Activated CD8-positive, alpha-beta memory T cell treated with anti-CD3 and anti-CD28 coated beads, Interleukin-2, amount 50 U/mL, for 48 hours (primary cell): ENCODE measurements around the gene RTL5.

Experiments
- DNase-seq: peaks from one replicate; pipeline ENCODE4 v3.0.0-alpha.2; 2020

Gene RTL5

GRCh38 chrX:72128881-72129280 is 2.8 kb downstream of the RTL5 start:
- DNase-seq = no peak

DNA sequence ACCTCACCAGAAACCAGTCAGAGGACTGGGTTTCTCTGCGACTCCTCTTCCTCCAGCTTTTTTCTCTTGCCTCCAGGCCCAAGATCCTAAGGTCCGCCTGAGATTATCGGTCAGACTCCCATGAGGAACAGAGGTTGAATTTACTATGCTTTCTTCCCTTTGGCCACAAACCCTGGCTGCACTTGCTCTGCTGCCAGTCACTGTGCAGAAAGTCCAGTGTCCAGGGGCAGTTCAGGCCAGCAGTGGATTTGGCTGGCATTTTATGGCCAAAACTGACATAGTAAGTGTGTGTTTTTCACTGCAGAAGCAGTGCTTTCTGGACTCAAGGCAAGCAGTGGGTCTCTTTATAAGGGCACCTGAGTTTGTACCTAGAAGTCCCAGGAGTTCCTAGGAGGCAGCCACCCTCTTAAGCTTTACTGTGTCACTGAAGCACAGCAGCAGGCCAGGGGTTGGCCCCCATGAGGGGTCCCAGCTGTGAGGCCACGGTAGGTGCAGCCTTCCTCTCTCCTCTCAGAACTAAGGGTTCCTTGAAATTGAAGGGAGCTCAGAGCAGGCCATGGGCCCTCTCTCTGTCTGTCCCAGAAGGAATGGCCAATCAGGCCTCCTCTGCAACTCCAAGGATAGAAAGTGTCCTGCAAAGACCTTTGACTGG is 3.4 kb downstream of the RTL5 start:
- no peak for DNase-seq

DNA sequence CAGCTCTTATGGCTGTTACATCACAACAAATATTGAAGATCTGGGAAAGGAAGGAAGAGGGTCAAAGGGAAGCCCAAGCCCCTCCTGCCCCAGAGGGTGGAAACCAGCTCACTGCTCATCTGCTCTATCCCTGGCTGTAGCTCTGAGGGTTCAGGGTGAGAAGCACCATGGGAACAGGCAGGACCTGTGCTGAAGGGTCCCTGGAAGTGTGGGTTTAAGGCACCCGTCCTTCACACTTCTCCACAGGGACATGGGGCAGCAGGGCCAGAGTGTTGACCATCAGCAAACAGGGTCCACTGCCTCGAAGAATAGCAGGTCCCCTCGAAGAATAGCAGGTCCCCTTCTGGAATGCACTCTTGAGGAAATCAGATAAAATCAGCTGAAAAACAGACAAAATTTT is 4.4 kb downstream of the RTL5 start:
- no peak for DNase-seq

GRCh38 chrX:72126539-72127140 is 5.1 kb downstream of the RTL5 start:
- peak; percentile 92 for DNase-seq

GRCh38 chrX:72126048-72126415 is 5.7 kb downstream of the RTL5 start:
- DNase-seq = no peak

- DNase-seq = no peak
Measured at GRCh38 chrX:72125331-72126047, 6.2 kb downstream of the RTL5 start.

- no peak for DNase-seq
Measured at GRCh38 chrX:72124540-72125201, 7.0 kb downstream of the RTL5 start.

DNA sequence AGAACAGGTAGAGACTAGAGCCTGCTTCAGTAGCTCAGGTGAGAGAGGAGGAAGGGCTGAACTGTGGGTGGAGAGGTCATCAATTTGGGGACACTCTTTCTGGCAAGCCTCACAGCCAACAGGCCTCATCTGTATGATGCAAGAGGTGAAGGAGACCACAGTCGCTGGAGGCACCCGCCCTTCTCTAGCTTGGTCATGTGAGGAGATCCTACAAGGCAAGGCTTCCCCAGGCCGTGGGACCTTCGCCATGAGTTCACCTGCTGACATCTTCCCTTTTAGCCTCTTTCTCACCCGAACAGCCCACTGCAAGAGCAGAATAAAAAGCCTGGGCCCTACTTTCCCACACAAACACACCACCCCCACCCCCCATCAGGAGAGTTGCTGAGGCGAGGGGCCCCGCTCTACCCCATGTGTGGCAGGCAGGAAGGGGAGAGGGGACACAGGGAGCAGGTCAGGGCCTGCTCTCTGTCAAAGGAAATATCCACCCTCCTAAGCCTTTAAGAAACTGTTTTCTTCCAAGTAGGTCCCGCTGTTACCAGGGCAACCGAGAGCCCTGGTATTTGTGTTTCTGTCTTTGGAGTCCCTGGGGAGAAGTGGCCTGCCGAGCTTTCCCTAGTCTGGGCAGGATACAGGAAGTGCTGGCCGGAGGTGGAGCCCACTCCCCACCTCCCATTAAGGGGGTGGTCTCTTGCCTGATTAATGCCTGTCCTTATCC is 8.1 kb downstream of the RTL5 start:
- DNase-seq = no peak

- no peak for DNase-seq
Measured at GRCh38 chrX:72122621-72123337, 8.9 kb downstream of the RTL5 start.

GRCh38 chrX:72121383-72121782 is 10.3 kb downstream of the RTL5 start:
- DNase-seq = no peak

DNA sequence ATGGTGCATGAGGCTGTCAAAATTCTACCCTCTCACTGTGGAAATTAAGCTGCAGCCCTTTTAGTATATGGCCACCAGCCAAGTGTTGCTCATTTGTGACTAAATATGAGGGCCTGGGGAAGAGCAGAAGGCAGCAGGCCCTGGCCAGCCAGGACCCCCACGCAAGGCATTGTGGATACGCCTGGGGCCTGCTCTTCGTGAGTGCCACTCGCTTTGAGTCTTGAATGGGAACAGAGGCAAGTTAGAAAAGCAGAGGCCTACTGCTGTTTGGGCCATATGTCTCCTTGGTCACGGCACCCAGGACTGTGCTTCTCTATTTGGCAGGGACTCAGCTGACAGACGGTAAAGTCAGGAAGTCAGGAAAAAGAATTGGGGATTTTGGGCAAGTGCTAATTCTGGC is 10.9 kb downstream of the RTL5 start:
- no peak for DNase-seq

- no peak for DNase-seq
Measured at GRCh38 chrX:72117636-72118210, 14.0 kb downstream of the RTL5 start.

- no peak for DNase-seq
Measured at GRCh38 chrX:72115380-72115779, 16.3 kb downstream of the RTL5 start.

DNA sequence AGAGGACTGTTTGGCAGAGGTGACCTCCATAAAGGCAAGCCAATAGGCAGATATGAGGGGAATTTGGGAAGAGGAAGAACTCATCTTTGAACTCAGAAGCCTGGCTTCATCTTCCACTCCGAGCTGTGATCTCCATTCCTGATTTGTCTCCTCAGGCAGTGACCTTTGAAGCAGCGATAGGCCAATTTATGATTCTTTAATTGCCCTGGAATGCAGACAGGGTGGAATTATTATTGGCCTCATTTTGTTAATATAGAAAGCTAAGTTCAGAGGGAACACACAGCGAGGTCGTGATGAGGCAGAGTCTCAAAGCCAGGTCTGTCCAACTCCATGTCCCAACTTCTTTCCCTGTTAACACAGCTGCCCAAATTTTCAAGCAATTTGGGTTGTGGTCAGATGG is 16.9 kb downstream of the RTL5 start:
- no peak for DNase-seq

DNA sequence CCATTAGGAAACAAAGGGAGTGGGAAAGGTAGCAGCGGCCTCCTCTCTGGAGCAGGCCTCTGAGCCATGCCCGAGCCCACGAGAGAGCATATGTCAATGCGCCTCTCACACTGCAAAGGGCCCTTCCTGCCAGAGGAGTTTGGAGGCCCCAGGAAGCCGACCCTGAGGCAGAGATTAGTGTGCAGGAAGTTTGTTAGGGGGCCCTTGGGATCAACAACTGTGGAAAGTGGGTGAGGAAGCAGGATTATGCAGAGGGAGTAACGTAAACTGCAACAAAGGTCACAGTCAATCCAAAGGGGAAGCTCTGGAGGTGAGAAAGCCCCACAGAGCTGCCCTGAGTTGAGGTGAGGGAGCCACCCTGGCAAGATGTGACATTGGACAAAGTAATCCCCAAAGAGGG is 17.4 kb downstream of the RTL5 start:
- DNase-seq = no peak

- no peak for DNase-seq
Measured at GRCh38 chrX:72113461-72113860, 18.3 kb downstream of the RTL5 start.

GRCh38 chrX:72110876-72111708 is 20.6 kb downstream of the RTL5 start:
- no peak for DNase-seq

- DNase-seq = no peak
Measured at GRCh38 chrX:72110051-72110875, 21.5 kb downstream of the RTL5 start.

- no peak for DNase-seq
Measured at GRCh38 chrX:72108666-72109065, 23.0 kb downstream of the RTL5 start.
